Transverse colon (tissue), 4 donors: Measurements from ENCODE around the gene ZNHIT1.

Source experiments
- CTCF ChIP-seq, 5 experiments: fragments of 200-600 bp in 3 of 5; fragments of 450-650 bp in 2 of 5; sonication (generic) in 3 of 5; IDR thresholded peaks; 1 replicate in 2 of 5; 2 replicates in 3 of 5; pipeline ENCODE4 v1.5.1; 2016 to 2017; ENCODE audit warnings: antibody characterized with exemption in 5 of 5, inconsistent platforms in 3 of 5, mild to moderate bottlenecking in 2 of 5, moderate library complexity in 1 of 5
- POLR2A ChIP-seq: fragments of 450-650 bp; IDR thresholded peaks from one replicate; pipeline ENCODE4 v1.6.1; 2016; ENCODE audit warnings: antibody characterized with exemption, mild to moderate bottlenecking, moderate library complexity
- POLR2AphosphoS5 ChIP-seq, 3 donors: sonication (generic); formaldehyde crosslinking; IDR thresholded peaks; one replicate each; pipeline ENCODE4 v1.6.1; 2016; ENCODE audit warnings: antibody characterized with exemption in 3 of 3

- no peak for TF ChIP-seq CTCF (IDR thresholded peaks at IDR 0.05)
- peak; percentile 86 for TF ChIP-seq POLR2A
- TF ChIP-seq POLR2AphosphoS5 (IDR thresholded peaks at IDR 0.05): peak; percentile 33 to 92 (median 80)
These were observed 16.9 kb upstream of the ZNHIT1 start, which contains the start of gene MOGAT3 for GRCh38 chr7:101200862-101201599.
